ENCODE data around the gene SUSD6. TPM values are rescaled to one million over a fixed set of nuclear protein-coding genes. Genes with fewer than 3 reads are reported as not detected.
"Not testable (repeated sequence)": the region's sequence is repeated elsewhere in the genome, so short reads cannot be mapped to it uniquely, and the experiment has no call there.

Gene SUSD6
- total RNA-seq, 1 donor from 2014 or later, result 21.4 TPM

DNA sequence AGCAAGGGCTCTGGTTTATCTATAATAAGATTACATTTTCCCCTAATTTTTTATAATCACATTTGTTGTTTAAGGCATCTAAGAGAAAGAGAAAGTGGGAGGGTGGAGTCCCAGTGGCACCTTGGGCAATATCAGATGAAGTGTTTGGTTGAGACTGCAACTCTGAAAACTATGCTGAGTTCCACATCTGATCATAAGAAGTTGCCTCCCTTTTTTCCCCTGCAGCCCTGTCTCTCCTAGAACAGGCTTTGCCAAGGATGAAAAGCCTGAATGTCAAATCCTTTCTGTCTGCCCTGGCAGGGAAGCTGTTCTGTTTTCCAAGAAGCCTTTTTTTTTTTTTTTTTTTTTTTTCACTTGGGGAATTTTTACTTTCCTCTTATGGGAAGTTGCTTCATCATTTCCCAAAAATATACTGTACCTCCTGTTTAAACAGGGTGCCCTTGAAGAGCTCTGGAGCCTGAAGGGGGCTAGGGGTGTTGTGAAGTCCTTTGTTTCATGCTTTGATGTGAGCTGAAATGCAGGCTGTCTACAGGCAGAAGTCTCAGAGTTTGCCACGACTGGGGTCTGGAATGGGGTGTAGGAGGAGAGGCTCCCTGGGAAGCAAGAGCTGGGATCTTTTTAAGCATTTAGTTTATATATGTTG is 71.3 kb downstream of the SUSD6 start:
- no peak for ATAC-seq
- intact Hi-C loops (cut with micrococcal nuclease), result no loop called here
- DNase-seq, result no peak

DNA sequence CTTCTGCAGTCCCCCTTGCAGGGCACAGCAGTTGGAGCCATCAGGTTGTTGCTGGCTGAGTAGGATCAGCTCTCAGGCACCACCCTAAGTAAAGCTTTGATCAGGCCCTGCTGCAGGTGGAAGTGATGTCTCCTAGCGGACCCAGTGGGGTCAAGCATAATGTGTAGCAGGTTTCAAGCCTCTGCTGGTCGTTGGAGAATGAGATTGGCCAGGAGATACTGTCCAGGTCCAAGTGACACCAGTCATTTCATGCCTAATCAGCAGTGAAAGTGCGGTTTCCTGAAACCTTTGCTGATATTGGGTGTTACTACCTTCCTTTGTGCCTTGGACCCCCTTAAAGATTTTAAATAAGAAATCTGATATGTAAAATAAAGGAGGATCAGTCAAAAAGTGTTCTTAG is 72.6 kb downstream of the SUSD6 start:
- ATAC-seq (peak; percentile 7), DNase-seq (no peak)
- intact Hi-C loops (cut with micrococcal nuclease), result no loop called here

DNA sequence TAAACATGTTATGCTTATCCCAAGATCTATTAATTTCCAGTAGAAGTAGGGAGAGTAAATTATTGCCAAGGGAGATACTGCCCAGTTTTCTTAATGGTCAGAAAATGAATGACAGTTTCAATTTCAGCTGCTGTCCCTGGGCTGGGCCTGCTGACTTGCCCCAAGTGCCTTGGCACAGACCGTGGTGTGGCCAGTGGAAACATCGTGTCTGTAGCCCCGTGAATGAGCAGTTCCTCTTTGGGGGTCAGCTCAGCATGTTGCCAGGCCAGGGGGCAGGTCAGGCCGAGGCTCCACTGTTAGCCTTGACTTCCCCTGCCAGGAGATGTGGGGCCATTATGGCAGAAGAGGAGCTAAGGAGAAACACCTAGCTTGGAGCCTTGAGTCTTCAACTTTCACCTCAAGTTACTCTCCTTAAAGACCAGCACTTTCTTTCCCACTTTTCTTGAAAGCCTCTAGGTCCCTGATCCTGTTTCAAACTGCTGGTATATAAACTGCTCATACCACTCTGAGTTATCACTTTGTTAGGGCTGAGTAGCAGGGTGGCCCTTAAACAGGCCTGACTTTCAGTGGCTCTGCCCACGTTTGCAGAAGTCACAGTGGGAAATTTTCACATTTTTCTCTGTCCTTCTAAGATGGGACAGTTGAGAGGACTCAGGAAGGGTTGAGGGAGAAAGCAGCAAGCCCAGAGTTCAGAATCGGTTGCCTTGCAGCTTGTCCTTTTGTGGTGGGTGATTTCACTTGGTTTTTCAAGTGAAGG is 73.2 kb downstream of the SUSD6 start:
- ATAC-seq, result peak; percentile 21
- intact Hi-C loops (cut with micrococcal nuclease), result no loop called here
- DNase-seq, result peak; percentile 45

DNA sequence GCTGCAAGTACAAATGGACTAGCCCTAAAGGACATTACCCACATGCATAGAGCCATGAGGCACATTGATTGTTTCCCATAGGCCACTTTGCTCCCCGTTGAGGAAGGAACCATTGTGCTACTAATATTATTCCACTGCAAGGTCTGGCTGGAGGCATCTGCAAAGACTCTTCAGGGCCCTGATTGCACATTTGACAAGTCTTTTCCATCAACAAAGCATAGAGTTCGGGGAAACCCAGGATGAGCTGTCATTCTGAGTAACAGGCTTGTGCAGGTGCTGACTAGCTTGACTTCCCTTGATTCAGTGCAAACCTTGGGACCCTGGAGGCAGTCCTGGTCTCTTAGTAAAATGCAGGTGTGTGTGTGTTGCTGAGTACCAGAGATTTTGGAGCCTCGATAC is 73.8 kb downstream of the SUSD6 start:
- intact Hi-C loops (cut with micrococcal nuclease), result no loop called here
- DNase-seq (no peak), ATAC-seq (peak; percentile 8)

DNA sequence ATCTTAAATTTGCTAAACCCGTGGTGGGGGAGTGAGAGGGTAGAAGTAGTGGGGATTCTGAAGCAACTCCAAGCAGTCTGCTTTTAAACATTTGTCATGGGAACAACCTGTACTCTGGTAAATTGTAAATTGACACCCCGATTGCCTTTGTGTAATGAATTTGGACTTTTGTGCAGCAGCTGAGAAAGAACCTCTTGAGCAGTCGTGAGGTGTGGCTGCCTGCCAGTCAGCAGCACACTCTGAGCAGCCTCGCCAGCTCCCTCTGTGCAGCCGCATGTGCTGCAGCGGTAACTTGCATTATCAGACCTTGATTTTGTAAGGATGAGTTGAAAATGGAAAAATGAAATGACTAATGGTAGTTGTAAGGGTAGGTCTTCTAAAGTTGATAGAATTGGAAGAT is 74.3 kb downstream of the SUSD6 start:
- peak; percentile 87 for DNase-seq
- peak; percentile 84 for ATAC-seq
- intact Hi-C loops (cut with micrococcal nuclease), result no loop called here

DNA sequence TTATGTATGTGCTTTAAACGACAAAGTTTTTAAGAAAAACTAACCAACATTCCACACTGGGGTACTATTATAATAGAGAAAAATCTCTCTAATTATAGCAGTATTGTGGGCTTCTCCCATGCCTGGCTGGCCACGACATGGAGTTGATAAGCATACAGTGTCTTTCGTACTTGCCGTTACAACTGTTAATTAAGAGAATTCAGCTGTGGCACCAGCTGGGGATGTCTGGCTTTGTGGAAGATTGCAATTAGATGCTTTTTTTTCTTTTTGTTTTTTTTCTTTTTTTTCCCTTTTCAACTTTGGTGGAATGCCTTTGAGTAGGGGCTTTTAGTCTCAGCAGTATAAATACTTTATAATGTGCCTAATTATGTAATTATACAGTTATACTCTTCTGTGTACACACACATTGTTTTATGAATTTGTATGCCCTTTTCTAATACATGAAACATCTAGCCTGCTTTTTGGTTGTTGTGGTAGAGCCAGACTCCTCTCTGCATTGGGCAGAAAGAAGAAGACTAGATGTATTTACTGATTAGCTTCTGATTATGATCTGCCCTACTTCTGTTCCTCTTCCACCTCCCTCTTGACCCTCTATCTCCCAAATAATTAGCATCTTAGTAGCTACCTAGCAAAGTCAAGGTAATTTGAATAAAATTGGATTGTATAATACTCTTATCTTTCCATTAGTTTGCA is 76.4 kb downstream of the SUSD6 start:
- no peak for DNase-seq
- intact Hi-C loops (cut with micrococcal nuclease), result no loop called here
- no peak for ATAC-seq

DNA sequence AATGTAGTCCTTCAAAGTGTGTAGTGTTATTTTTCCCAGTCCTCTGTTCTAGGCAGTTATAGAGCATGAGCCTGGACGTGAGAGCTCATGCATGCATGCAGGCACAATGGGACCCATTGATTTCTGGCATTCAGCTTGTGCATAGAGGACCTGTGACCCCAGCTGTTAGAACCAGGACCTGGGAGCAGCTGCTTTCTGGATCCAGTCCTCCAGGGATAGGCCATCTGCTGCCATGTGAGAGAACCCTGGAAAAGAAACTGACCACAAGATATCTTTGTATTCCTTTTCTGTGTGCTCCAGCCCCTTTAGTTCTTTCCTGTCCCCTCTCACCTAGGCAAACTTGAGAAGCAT is 76.9 kb downstream of the SUSD6 start:
- DNase-seq (no peak), ATAC-seq (no peak)
- intact Hi-C loops (cut with micrococcal nuclease), result no loop called here

DNA sequence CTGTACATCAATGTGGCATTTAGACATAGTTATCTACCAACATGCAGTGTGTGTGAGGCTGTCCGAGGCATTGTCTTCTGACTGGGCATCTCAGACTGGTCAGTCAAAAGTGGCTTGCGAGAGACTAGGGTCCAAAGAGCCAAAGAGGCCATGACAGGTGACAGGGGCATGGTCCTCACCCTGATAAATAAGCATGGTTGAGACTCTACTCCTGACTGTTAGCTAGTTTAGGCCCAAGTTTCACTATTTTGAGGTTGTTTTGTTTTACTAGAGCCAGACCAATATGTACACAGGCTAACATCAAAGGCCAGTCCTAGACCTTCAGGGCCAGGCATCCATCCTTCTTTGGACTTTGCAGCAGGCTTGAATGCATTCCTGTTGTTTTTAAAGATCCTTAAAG is 78.6 kb downstream of the SUSD6 start:
- intact Hi-C loops (cut with micrococcal nuclease), result no loop called here
- no peak for DNase-seq
- ATAC-seq, result no peak

DNA sequence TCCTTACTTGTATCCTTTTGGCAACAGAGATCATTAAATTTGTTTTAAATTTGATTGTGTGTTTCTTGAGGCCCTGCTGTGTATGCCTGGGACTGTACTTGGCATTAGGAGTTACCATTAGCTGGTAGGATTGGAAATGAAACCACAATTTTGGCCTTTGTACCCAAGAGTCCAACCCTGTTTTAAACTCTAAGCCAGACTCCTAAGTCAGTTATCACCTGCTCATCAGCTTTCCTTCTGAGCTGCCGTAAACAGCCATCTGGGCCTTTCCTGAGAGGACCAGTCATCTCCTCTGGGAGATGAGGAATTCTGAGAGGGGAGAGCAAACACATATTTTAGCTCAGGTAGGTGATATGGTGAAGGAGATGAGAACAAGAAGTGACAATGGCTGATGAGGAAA is 81.2 kb downstream of the SUSD6 start:
- intact Hi-C loops (cut with micrococcal nuclease), result no loop called here
- no peak for ATAC-seq
- DNase-seq, result no peak

DNA sequence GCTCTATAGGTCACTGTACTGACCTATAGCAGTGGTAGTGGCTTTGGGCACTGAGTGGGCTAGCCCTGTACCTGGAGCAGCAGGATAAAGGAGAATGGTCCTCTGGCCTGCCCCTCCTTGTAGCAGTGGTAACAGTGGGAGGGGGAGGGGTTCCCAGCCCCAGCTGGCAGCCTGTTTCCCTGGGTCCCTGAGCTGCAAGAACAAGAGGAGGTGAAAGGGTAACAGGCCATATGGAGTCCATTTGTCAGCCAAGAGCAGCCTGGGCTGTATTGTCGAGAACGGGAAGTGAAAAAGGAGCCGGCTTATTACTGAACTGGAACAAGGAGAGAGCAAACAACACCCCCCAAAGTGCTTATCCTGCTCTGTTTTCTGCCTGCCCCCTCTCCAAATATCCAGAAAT is 81.7 kb downstream of the SUSD6 start:
- ATAC-seq, result peak; percentile 49
- peak; percentile 52 for DNase-seq
- intact Hi-C loops (cut with micrococcal nuclease), result no loop called here

DNA sequence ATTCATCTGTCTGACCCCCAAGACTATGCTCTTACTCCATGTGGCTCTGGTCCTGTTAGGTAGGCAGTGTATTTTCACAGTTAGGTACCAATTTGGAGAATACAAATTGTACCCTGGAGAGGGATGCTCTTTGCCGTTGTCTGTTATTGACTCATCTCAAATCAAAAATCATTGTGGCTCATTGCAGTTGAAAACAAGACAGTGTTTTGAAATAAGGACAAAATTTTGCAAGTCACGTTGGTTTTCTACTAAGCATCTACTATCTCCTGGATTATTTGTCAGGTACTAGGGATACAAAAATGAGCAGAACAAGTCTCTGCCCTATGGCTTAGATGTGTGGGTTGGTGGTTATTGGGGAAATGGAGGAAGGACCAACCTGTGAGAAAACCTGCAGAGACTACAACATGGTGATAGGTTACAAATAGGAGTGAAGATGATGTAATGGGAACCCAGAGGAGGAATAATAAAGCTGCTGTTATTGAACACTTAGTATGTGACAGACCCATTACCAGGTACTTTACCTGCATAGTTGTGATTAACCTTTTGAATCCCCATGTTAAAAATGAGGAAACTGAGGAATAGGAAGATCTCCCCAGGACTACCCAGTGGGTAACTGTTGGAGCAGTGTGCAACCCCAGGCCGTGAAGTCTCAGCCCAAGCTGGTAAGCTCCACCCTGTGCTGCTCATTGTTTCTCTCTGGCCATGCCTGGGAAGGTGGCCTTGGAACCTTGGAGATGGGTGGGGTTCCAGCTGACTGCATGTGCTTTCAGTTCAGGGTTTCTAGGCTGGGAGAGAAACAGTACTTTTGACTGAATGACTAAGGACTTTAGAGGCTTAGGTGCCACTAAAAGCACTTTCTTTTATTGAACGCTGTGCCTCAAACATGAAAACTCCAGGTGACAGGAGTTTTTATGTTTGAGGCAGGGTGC is 82.7 kb downstream of the SUSD6 start:
- peak; percentile 51 for ATAC-seq
- intact Hi-C loops (cut with micrococcal nuclease), result no loop called here
- no peak for DNase-seq

DNA sequence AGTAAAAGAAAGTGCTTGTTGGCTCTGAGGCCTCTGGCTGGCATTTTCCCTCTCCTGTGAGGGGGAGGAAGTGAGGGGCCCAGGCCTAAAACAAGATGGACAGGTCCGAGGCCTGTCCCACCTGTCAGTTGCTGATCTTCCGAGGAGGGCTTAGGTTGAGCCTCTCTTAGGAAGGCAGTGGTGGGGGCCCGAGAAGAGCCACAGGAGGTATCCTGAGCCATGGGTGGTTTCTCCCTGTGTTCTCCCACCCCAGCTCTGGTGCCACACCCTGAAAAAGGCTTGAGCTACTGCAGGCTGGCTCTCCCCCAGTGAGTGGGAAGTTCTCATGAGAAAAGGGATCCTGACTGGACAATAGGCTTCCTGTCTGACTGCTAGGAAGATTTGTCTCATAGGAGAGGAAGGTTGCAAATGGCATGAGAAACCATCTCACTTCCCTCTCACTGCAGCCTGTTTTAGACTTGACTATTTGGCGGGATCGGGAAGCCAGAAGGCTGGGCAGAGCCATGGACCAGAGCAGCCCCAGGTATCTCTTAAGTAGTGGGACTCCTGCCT is 83.4 kb downstream of the SUSD6 start:
- ATAC-seq (peak; percentile 48), DNase-seq (no peak)
- intact Hi-C loops (cut with micrococcal nuclease), result no loop called here

DNA sequence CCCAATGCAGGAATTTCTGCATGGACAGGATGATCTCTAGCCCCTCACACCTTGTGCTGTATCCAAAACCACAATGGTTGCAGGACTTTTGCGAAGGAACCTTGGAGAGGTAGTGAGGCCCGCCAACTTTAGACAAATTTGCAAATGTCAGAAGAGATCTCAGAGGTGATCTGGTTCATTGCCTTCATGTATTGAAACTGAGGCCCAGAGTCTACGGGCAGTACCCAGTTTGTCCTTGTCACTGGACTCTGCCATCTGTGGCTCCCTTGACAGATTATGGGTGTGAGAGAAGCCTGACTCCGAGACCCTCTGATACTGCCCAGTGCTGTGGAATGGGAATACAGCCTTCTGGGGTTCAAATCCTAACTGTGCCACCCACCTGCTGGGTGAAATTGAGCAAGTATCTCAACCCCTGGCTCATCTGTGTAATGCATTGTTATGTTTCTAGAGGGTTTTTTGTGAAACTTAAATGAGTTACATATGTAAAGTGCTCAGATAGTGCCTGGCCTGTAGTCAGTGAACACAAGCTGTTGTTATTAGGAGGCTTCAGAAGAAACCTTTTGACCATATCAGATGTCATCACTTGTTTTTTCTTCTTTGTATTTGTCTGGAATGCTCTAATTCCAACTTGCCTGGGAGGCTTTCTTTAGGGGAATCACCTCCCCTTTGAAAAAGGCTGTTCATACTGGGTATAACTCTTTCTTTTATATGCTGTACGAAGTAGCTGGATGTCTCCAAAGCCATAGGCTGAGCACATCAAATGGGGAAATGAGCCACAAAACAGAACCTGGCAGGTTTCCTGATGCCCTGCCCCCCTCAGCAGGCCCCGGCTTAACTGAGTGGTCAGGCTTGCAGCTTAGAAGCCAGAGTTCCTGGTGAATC is 84.2 kb downstream of the SUSD6 start:
- DNase-seq (no peak), ATAC-seq (peak; percentile 42)
- intact Hi-C loops (cut with micrococcal nuclease), result no loop called here

DNA sequence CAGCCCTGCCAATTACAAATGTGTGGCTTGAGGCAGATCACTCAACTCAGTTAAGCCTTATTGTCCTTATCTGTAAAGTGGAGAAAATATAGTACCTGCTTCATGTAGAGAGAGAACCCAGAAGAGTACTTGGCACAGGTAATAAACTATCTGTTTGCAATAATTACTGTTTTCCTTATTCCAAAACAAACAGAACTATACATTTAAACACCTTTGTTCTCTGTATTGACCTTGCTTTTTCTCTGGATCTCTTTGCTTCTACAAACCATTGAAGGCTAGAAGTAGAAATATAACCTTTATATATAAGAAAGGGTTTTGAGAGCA is 84.8 kb downstream of the SUSD6 start:
- ATAC-seq (no peak), DNase-seq (no peak)
- intact Hi-C loops (cut with micrococcal nuclease), result no loop called here

DNA sequence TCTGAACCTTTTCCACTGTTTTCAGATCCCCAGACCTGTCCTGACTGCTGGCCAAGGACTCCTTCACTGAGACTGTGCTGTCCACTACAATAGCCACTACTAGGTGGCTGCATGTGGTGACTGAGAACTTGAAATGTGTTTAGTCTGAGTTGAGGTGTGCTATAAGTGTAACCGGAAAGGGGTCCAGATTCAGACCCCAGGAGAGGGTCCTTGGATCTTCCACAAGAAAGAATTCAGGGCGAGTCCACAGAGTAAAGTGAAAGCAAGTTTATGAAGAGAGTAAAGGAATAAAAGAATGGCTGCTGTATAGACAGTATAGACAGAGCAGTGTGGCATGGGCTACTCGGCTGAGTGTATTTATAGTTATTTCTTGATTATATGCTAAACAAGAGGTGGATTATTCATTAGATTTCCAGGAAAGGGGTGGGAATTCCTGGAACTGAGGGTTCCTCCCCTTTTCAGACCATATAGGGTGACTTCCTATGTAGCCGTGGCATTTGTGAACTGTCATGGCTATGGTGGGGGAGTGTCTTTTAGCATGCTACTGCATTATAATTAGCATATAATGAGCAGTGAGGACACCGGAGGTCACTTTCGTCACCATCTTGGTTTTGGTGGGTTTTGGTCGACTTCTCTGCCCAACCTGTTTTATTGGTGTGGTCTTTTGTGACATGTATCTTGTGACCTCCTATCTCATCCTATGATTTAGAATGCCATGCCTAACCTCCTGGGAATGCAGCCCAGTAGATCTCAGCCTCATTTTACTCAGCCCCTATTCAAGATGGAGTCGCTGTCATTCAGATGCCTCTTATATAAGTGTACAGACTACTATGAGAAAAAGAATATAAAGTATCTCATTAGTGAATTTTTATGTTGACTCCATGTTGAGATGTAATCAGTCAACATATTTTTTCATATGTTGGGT is 85.5 kb downstream of the SUSD6 start:
- peak; percentile 13 for ATAC-seq
- intact Hi-C loops (cut with micrococcal nuclease), result no loop called here
- DNase-seq, result no peak

DNA sequence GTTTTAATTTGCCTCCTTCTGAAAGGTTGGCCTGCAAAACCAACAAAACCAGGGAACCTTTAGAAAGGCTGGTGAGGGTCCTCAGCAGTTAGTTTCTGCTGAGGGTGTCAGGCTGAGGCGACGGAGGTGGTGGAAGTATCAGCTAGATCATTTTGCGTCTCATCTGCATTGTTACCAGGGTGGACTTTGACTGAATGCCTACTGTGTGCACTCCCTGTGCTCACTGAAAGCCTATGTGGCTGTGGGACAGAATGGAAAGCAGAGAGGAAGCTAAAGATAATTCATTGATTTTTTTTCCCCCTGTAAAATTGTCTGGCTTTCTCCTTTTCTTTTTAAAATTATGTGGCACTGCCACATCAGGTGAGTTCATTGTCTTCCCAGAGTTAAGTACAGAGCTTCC is 87.2 kb downstream of the SUSD6 start:
- no peak for DNase-seq
- no peak for ATAC-seq
- intact Hi-C loops (cut with micrococcal nuclease), result no loop called here

DNA sequence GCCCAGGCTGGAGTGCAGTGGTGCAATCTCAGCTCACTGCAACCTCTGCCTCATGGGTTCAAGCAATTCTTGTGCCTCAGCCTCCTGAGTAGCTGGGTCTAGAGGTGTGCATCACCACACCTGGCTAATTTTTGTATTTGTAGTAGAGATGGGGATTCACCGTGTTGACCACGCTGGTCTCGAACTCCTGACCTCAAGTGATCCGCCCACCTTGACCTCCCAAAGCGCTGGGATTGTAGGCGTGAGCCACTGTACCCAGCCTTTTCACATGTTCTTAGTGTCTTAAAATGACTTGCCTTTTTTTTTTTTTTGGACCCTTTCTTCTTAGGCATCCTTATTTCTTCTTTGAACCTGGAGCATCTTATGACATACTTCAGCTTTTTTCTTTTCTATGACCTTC is 87.8 kb downstream of the SUSD6 start:
- intact Hi-C loops (cut with micrococcal nuclease); DNase-seq; ATAC-seq: not testable (repeated sequence)
